ENCODE data around the gene KRTAP9-7.

KRTAP9-7 gene

GRCh38 chr17:41315204-41315794 is 39.8 kb downstream of the KRTAP9-7 start, which contains the start of gene KRTAP17-1:
TSS of gene KRTAP17-1 (minus strand) at chr17:41315710. CDS start at chr17:41315650, 60 bp downstream.
- FAIRE-seq: no peak
- TF ChIP-seq POLR2A (IDR thresholded peaks at IDR 0.05; ENCODE audit: low read depth, low read length): no peak
- no peak for TF ChIP-seq POLR2AphosphoS5 (IDR thresholded peaks at IDR 0.05; ENCODE audit: low read depth, low read length)
- no peak for TF ChIP-seq TAF1 (IDR thresholded peaks at IDR 0.05; ENCODE audit: borderline replicate concordance, low read depth, low read length)
- no peak for DNase-seq (ENCODE audit: insufficient read length)

- TF ChIP-seq POLR2A (IDR thresholded peaks at IDR 0.05; ENCODE audit: low read depth, low read length) (no peak), POLR2AphosphoS5 (IDR thresholded peaks at IDR 0.05; ENCODE audit: low read depth, low read length) (no peak), TAF1 (IDR thresholded peaks at IDR 0.05; ENCODE audit: borderline replicate concordance, low read depth, low read length) (no peak)
- no peak for FAIRE-seq
- no peak for DNase-seq (ENCODE audit: insufficient read length)
Measured at GRCh38 chr17:41315814-41316445, 40.4 kb downstream of the KRTAP9-7 start.

DNA sequence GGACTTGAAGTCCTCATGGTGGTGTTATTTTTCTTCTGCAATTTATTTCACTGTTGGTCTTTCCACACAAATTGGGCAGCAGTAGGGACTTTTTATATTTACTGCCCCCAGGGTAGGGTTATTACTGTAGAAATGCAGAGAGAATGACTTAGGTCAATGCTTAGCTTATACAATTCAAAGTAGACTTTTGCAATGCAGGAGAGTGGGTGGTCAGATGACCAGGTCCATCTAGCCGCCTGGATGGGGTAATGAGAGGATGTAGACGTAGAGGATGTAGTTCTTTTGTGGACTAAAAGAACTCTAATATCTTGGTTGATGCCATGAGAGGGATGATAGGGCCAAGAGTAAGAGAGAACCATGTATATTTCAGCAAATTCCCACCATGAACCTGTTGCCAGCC is 42.7 kb downstream of the KRTAP9-7 start:
- DNase-seq (ENCODE audit: insufficient read length) (no peak), FAIRE-seq (no peak)
- TF ChIP-seq POLR2AphosphoS5 (IDR thresholded peaks at IDR 0.05; ENCODE audit: low read depth, low read length): no peak
- TF ChIP-seq TAF1 (IDR thresholded peaks at IDR 0.05; ENCODE audit: borderline replicate concordance, low read depth, low read length): no peak
- TF ChIP-seq POLR2A (IDR thresholded peaks at IDR 0.05; ENCODE audit: low read depth, low read length): no peak

DNA sequence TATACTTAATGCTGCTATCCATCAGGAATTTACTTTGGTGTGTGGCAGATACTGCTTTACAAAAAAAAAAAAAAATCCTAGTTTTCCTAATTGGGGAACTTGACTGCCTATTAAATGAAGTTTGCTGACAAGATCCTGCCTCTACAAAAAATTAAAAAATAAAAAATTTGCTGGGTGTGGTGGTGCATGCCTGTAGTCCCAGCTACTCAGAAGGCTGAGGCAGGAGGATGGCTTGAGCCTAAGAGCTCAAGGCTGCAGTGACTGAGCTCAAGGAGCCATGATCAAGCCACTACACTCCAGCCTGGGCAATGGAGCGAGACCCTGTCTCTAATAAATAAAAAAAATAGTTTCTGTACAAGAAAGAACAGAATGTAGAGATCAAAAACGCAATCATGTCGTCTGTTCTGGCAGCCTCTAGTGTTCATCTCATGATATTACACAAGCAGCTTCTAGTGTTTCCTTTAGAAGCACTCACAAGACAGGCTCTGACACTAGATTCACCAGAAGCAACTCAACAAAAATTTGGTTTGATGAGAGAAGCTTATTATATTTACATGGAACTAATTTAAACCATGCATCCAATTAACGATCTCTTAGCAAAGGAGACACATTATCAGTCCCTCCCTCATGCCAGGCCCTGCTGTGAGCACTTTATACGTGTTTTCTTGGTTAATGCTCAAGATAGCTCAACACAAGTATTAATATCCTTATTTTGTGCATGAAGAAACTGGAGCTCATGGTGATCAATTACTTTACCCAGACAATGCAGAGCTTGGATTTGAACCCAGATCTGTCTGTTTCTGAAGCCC is 46.8 kb downstream of the KRTAP9-7 start:
- DNase-seq (ENCODE audit: insufficient read length) (no peak), FAIRE-seq (no peak)
- TF ChIP-seq POLR2A (IDR thresholded peaks at IDR 0.05; ENCODE audit: low read depth, low read length) (no peak), TAF1 (IDR thresholded peaks at IDR 0.05; ENCODE audit: borderline replicate concordance, low read depth, low read length) (no peak), POLR2AphosphoS5 (IDR thresholded peaks at IDR 0.05; ENCODE audit: low read depth, low read length) (no peak)

DNA sequence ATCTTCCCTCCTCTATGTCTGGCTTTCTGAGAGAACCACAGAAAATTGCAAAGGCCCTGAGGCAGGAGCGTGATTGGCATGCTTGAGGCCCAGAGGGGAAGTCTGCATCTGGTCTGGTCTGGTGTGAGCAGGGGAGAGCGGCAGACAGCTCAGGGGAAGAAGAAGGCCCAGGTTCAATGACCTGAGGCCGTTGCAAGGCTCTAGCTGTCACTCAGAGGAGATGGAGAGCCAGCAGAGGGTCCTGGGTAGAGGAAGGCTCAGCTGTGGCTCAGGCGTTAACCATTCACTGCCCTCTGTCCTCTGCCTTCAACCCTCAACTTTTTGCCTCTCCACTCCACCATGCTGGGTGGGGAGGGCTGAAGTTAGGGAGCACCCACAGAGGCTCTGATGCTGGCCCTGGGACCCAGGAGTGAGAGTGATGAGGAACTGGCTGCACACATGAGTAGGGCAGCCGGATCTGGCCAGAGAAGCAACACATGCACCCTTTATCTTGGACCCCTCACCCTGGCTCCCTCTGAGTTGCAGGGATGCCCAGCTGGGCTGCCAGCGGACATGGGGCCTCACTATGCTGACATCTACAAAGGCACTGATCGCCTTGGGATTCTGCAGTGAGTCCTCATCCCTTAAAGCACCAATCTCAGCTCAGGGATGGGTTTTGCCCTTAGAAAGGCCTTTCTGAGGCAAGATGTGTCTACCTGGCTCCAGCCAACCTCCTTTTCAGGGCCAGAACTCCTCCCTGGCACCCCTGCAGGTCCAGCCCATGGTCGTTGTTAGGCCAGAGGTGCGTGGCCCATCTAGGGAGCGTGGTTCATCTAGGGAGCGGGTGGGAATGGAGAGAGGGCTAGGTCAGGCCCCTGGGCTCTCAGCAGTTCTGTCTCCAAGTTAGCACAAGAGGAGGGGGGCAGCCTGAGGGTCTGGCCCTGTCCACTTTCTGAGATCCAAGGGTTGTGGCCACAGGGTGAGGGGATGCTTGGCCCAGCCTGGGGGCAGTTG is 47.7 kb downstream of the KRTAP9-7 start:
- no peak for TF ChIP-seq TAF1 (IDR thresholded peaks at IDR 0.05; ENCODE audit: borderline replicate concordance, low read depth, low read length)
- no peak for TF ChIP-seq POLR2A (IDR thresholded peaks at IDR 0.05; ENCODE audit: low read depth, low read length)
- TF ChIP-seq POLR2AphosphoS5 (IDR thresholded peaks at IDR 0.05; ENCODE audit: low read depth, low read length): no peak
- FAIRE-seq: no peak
- DNase-seq (ENCODE audit: insufficient read length): no peak

DNA sequence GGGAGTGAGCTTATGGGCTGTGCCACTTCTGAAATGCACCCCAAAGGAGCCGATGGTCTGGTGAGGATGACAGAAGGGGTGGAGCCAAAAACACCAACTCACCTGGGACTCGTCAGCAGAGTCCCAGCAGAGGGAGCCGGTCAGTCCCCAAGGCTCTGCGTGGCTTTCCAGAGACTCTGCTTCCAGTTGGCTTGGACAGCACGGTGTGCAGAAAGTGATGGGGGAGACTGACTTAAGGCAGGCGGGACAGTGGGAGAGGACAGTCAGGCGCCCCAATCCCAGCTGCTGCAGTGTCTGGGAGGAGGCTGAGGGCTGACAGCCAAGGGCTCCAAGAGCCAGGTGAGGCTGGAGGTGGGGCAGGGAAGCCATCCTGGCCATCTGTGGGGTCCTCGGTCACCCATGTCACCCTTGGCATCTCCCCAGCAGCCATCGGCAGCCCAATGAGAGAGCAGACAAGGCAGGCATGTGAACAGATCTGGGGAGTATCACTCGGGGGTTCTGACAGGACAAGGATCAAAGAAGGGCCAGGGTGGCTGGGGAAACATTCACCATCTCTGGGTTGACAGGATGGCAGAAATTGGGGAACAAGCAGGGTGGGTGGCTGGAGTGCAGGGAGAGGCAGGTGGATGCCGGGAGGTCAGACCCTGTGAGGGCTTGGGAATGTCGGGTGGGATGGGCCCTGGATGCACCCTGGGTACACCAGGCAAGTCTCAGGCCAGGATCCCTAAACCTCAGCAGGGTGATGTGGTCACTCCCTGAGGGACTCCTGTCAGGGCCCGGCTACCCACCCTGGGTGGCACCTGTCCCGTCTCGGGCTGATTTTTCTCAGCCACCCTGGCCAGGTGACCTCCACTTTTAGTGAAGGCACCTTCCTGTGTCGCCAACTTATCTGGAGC is 48.9 kb downstream of the KRTAP9-7 start:
- FAIRE-seq (no peak), DNase-seq (ENCODE audit: insufficient read length) (no peak)
- no peak for TF ChIP-seq POLR2A (IDR thresholded peaks at IDR 0.05; ENCODE audit: low read depth, low read length)
- TF ChIP-seq TAF1 (IDR thresholded peaks at IDR 0.05; ENCODE audit: borderline replicate concordance, low read depth, low read length): no peak
- no peak for TF ChIP-seq POLR2AphosphoS5 (IDR thresholded peaks at IDR 0.05; ENCODE audit: low read depth, low read length)

DNA sequence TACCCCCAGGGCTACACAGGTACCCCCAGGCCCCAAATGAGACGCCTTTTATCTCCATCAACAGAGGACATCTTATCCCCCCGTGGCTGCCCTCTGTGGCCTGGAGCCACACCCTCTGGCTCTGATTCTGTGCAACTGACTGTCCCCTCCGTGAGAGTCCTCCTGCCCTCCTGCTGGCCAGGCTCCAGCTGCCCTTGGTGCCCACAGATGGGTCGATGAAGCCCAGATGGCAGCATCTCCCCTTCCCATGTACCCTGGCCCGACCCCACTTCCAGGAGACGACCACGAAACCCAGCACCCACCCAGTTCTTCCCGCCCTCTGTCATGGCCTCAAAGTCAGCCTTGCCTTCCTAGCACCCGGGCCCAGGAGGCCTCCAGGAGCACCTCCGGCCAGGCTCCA is 49.6 kb downstream of the KRTAP9-7 start:
- DNase-seq (ENCODE audit: insufficient read length) (no peak), FAIRE-seq (no peak)
- TF ChIP-seq POLR2AphosphoS5 (IDR thresholded peaks at IDR 0.05; ENCODE audit: low read depth, low read length) (no peak), TAF1 (IDR thresholded peaks at IDR 0.05; ENCODE audit: borderline replicate concordance, low read depth, low read length) (no peak), POLR2A (IDR thresholded peaks at IDR 0.05; ENCODE audit: low read depth, low read length) (no peak)

GRCh38 chr17:41325611-41326010 is 50.1 kb downstream of the KRTAP9-7 start:
- TF ChIP-seq POLR2A (IDR thresholded peaks at IDR 0.05; ENCODE audit: low read depth, low read length) (no peak), TAF1 (IDR thresholded peaks at IDR 0.05; ENCODE audit: borderline replicate concordance, low read depth, low read length) (no peak), POLR2AphosphoS5 (IDR thresholded peaks at IDR 0.05; ENCODE audit: low read depth, low read length) (no peak)
- DNase-seq (ENCODE audit: insufficient read length) (no peak), FAIRE-seq (no peak)
